ENCODE results near the gene CEP112. TPM values are rescaled to one million over a fixed set of nuclear protein-coding genes. Genes with fewer than 3 reads are reported as not detected.

CEP112 gene
- total and polyA plus RNA-seq, 2 of the 13 experiments (the other 11 are each of a cell fraction or from before 2014, with no cell fraction given), result 1.2 to 3.4 TPM

DNA sequence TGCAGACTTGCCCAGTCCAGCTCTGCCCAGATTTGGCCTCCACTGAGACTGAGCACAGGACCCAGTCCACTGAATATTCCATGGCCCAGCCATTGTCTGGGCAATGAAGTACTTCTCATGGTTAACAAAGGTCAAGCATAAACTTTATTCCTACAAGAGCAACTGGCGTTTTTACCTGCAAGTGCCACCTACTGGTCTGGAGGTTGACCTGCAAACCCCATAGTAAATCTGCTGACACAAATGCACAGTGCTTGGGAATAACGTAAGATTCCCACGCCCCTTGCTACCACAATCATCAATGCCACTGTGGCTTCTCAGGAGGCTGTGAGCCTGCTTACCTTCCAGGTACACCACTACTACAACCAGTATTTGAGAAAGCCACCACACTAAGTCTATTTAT, 170.2 kb downstream of the CEP112 start (continued):
- TF ChIP-seq, protein P1, sequence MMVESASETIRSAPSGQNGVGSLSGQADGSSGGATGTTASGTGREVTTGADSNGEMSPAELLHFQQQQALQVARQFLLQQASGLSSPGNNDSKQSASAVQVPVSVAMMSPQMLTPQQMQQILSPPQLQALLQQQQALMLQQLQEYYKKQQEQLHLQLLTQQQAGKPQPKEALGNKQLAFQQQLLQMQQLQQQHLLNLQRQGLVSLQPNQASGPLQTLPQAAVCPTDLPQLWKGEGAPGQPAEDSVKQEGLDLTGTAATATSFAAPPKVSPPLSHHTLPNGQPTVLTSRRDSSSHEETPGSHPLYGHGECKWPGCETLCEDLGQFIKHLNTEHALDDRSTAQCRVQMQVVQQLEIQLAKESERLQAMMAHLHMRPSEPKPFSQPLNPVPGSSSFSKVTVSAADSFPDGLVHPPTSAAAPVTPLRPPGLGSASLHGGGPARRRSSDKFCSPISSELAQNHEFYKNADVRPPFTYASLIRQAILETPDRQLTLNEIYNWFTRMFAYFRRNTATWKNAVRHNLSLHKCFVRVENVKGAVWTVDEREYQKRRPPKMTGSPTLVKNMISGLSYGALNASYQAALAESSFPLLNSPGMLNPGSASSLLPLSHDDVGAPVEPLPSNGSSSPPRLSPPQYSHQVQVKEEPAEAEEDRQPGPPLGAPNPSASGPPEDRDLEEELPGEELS (CRISPR knock-in tag; IDR thresholded peaks at IDR 0.05), result no peak
- peak; percentile 90 for TF ChIP-seq ZNF574 (CRISPR knock-in tag; IDR thresholded peaks at IDR 0.05)
- no peak for TF ChIP-seq SIX4 (CRISPR knock-in tag; IDR thresholded peaks at IDR 0.05)
- no peak for TF ChIP-seq DNMT3B (CRISPR knock-in tag; conservative IDR thresholded peaks at IDR 0.05)
- TF ChIP-seq ATF7 (IDR thresholded peaks at IDR 0.05), result no peak
- no peak for TF ChIP-seq ATF7 (CRISPR knock-in tag; IDR thresholded peaks at IDR 0.05)
- TF ChIP-seq EED (CRISPR knock-in tag; IDR thresholded peaks at IDR 0.05), result no peak
- TF ChIP-seq ZNF441 (CRISPR knock-in tag; IDR thresholded peaks at IDR 0.05; ENCODE audit: borderline replicate concordance), result no peak
- TF ChIP-seq ARHGAP35 (CRISPR knock-in tag; IDR thresholded peaks at IDR 0.05; ENCODE audit: borderline replicate concordance), result no peak
- TF ChIP-seq ZNF766 (CRISPR knock-in tag; IDR thresholded peaks at IDR 0.05; ENCODE audit: borderline replicate concordance), result no peak
- TF ChIP-seq ZMYM4 (CRISPR knock-in tag; IDR thresholded peaks at IDR 0.05), result peak; percentile 57; the same call in 1 of the 2 replicates

All from HepG2 (cell line).